GM18507 (cell line): ENCODE results near the gene FZD10.

Experiments
- DNase-seq: peaks from one replicate; pipeline ENCODE4 v3.0.0; 2011; ENCODE audit warnings: low read depth; ENCODE audit not compliant: insufficient read length; ENCODE audit errors: extremely low spot score
- FAIRE-seq: peaks from 2 replicates; lab custom pipeline; 2011; peaks lifted over from hg19 to GRCh38; lab: Jason Lieb, UNC

Gene FZD10

DNA sequence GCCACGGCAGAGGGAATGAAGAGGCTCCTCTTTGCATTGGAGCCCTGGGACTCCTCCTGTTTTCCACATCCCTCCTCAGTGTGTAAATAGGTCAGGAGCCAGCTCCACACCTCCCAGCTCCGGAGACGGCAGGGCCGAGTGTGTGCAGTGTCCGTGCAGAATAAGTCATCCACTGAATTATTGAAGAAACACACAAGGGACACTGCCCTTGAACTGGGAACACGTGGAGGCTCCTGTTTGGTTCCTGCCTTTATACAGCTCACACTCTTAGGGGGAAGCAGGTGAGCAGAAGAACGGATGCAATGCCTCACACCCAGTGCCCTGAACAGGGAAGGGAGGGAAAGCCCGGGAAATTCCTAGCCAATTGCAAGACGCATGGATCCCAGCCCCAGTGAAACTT, 10.4 kb upstream of the FZD10 start:
- FAIRE-seq (no peak), DNase-seq (no peak)

- DNase-seq (no peak), FAIRE-seq (no peak)
Observed at GRCh38 chr12:130152386-130152785, 9.9 kb upstream of the FZD10 start.

DNA sequence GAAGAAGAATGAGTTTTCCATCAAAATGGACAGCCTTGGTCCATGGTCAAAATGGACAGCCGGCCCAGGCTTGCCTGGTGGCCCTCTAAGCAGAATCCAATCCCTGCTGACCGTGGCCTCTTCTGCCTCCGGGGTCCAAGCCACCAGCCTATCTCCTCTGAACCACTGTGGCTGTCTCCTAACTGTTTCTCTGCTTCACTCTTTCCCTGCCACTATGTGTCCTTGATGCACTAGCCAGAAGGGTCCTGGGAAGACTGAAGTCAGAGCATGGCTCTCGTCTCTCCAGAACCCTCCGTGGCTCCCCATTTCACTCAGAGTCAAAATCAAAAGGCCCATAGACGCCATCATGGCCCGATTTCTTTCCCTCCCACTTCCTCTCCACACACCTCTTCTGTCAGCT, 8.5 kb upstream of the FZD10 start:
- DNase-seq (no peak), FAIRE-seq (no peak)

GRCh38 chr12:130154276-130155070, 7.8 kb upstream of the FZD10 start:
- no peak for DNase-seq
- FAIRE-seq: no peak

- no peak for DNase-seq
- FAIRE-seq: no peak
Observed at GRCh38 chr12:130155416-130156073, 6.7 kb upstream of the FZD10 start.

- FAIRE-seq (no peak), DNase-seq (no peak)
Observed at GRCh38 chr12:130156652-130157275, 5.5 kb upstream of the FZD10 start.

- FAIRE-seq (no peak), DNase-seq (no peak)
Observed at GRCh38 chr12:130157998-130158753, 4.1 kb upstream of the FZD10 start.

DNA sequence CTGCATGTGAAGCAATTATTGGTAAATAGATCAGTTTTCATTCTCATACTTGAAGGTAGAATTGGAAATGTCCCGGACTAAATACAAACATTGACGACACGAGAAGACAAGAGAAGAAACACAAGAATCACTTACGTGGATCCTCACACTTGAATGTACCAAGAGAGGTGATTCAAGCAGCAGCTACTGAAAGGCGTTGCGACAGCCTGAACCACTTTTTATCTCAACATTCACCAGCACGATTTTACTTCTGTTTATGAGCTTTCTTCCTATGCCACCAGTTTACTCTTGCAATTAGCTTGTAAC, 3.6 kb upstream of the FZD10 start:
- no peak for FAIRE-seq
- no peak for DNase-seq

DNA sequence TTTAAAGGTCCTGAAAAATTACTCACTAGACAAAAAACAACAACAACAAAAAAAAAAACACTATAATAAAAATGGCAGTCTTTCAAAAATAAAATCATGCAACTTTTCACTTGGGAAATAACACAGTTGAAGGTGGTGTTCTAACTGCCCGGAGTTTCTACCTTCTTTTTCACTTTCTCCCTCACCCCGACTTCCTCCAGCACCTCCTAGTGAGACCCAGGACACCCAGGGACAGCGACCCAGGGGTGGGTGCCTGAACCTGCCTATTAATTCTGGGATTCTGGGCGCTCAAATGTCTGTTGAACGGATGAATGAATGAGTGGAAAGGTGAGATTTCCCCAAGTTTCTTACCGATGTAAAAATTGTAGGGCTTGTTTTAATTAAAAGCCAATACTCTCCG, 2.0 kb upstream of the FZD10 start:
- FAIRE-seq (no peak), DNase-seq (no peak)

DNA sequence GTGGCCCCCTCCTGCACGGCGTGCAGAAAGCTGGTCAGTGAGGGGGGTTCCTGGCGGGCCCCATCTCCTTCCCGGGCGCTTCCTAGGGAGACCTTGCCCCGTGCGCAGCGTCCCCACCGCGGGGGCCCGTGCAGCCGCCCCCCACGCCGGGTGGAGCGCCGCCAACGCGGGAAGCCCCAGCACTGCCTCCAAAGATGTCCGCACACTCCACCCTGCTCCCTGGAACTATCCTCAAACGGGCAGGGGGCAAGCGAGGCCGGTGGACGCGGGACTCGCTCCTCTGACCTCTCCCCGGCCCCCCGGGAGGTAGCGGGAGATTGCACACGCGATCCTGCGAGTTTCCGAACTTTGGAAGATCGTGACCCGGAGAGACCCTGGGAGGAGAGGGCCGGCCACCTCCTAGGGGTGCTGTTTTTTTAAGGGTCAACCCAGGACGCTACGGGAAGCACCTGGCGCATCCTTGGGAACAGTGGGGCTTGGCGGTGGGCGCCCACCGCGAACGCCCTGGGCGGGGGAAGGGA, 1.5 kb upstream of the FZD10 start:
- no peak for DNase-seq
- FAIRE-seq: no peak

DNA sequence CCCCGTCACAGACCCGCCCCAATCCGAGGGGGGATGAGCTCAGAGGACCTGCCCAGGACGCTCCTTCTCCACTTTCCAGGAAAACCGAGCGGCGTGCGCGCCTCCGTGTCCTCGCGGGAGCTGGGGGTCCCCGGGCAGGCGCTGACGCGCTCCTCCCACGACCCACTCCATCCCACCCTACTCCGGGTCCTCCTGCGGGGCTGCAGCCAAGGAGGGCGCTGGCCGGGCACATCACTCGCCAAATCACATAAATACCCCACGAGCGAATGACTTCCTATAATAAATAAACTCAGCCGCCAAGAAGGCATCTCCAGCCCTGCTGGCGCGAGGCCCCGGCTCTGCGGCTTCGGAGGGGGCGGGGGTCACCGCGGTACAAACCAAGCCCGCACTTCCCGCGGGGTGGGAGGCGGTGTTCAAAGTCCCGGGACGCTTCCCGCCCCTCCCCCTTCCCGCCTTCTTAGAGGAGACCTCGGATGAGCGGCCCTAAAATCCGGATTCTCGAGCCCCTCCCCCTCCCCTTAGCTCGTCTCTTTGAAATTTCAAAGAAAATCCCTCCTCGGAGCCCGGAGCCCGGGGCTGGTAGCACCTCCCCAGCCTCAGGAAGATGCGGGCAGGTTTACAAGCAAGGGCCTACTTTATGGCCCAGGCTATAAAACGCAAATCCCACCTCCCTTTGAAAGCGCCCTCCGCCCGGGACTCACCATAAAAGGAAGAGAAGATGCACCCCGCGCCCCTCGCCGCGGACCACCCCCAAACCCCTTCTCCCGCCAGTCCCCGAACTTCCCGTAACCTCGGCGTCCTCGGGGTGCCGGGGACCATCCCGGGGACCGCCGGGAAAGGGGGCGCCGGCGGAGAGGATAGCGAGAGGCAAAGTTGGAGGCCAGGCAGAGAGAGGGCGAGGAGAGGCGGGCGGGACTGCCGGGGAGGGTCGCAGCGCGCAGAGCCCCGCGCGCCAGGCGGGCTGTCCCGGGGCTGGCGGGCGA, 712 bp upstream of the FZD10 start:
- FAIRE-seq: no peak
- DNase-seq: no peak

DNA sequence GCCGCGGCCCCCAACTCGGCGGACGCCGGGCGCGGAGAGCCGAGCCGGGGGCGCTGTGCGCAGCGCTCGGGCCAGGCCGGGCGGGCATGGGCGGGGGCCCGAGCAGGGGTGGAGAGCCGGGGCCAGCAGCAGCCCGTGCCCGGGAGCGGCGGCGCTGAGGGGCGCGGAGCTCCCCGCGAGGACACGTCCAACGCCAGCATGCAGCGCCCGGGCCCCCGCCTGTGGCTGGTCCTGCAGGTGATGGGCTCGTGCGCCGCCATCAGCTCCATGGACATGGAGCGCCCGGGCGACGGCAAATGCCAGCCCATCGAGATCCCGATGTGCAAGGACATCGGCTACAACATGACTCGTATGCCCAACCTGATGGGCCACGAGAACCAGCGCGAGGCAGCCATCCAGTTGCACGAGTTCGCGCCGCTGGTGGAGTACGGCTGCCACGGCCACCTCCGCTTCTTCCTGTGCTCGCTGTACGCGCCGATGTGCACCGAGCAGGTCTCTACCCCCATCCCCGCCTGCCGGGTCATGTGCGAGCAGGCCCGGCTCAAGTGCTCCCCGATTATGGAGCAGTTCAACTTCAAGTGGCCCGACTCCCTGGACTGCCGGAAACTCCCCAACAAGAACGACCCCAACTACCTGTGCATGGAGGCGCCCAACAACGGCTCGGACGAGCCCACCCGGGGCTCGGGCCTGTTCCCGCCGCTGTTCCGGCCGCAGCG, 639 bp downstream of the FZD10 start:
- DNase-seq (no peak), FAIRE-seq (no peak)

GRCh38 chr12:130163461-130164215, 1.4 kb downstream of the FZD10 start:
- DNase-seq (no peak), FAIRE-seq (no peak)

- DNase-seq (no peak), FAIRE-seq (no peak)
Observed at GRCh38 chr12:130164216-130164542, 1.9 kb downstream of the FZD10 start.

- no peak for DNase-seq
- FAIRE-seq: no peak
Observed at GRCh38 chr12:130164936-130165335, 2.7 kb downstream of the FZD10 start.

- FAIRE-seq: no peak
- no peak for DNase-seq
Observed at GRCh38 chr12:130166306-130166705, 4.0 kb downstream of the FZD10 start.

- DNase-seq: no peak
- FAIRE-seq: no peak
Observed at GRCh38 chr12:130167537-130167936, 5.3 kb downstream of the FZD10 start.

DNA sequence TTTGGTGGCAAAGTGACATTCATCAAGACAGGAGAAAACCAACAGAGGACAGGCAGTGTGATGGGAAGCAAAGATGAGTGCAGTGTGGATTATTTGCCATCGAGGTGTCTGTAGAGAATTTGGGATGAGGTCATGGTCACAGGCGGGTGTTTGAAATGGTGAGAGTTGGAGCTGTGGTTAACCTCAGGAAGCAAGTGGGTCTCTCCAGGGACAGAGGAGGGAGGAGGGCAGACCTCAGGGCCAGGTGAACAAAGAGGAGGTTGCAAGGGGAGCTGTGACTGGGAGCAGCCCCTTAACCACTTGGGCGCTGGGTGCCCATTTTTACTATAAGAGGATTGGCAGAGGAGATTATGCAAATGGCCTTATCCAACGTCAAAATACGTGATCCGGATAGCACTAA, 7.0 kb downstream of the FZD10 start:
- FAIRE-seq (no peak), DNase-seq (no peak)
